IMR-90 (cell line): ENCODE measurements around the gene EIF4B. TPM values are rescaled to one million over a fixed set of nuclear protein-coding genes. Genes with fewer than 3 reads are reported as not detected.

Experiments used
- ATAC-seq: fragments of 200-7000 bp; cut with Tn5 transposase; 2 replicates; pipeline ENCODE4 v1.9.1; 2020; ENCODE audit warnings: low read depth, mild to moderate bottlenecking, moderate library complexity
- BruUV-seq: library from RNA; stranded (reverse); fragments of 400-500 nt; replicated peaks from 2 replicates; lab custom pipeline; 2021; lab: Mats Ljungman, UMichigan
- CTCF ChIA-PET: fragments of 300-600 bp; formaldehyde crosslinking; extraction: SDS; loops from one replicate; lab custom pipeline; 2021; ENCODE audit warnings: antibody characterized with exemption; lab: Yijun Ruan, JAX
- POLR2A ChIA-PET: fragments of 300-600 bp; sonication (Branson Sonifier 250); formaldehyde crosslinking; loops from one replicate; lab custom pipeline; 2022; ENCODE audit warnings: antibody characterized with exemption; ENCODE audit not compliant: unreplicated experiment; lab: Charles Lee
- DNase-seq: peaks from one replicate; pipeline ENCODE4 v3.0.0; 2013
- H2AFZ ChIP-seq: replicated peaks from 2 replicates; pipeline ENCODE3; 2013; ENCODE audit warnings: low read length, mild to moderate bottlenecking; ENCODE audit not compliant: poor library complexity
- H2AK5ac ChIP-seq: 2 replicates; pipeline ENCODE4 v1.6.1; 2013; ENCODE audit warnings: low read depth, low read length, inconsistent platforms
- H2AK9ac ChIP-seq: replicated peaks from 2 replicates; pipeline ENCODE3; 2013; ENCODE audit warnings: mild to moderate bottlenecking, low read depth, low read length, moderate library complexity; ENCODE audit not compliant: poor library complexity
- H2BK120ac ChIP-seq: 2 replicates; pipeline ENCODE4 v1.6.1; 2013; ENCODE audit warnings: low read depth, low read length, inconsistent platforms
- H2BK15ac ChIP-seq: 3 replicates; pipeline ENCODE4 v1.6.1; 2013; ENCODE audit warnings: low read depth, low read length, inconsistent platforms
- H2BK20ac ChIP-seq: 2 replicates; pipeline ENCODE4 v1.6.1; 2013; ENCODE audit warnings: low read depth, mild to moderate bottlenecking, inconsistent platforms, low read length, moderate library complexity
- H2BK5ac ChIP-seq: 2 replicates; pipeline ENCODE4 v1.6.1; 2013; ENCODE audit warnings: mild to moderate bottlenecking, low read depth, low read length, inconsistent platforms; ENCODE audit not compliant: poor library complexity, severe bottlenecking
- H3K14ac ChIP-seq: replicated peaks from 2 replicates; pipeline ENCODE4 v1.6.1; 2013; ENCODE audit warnings: low read depth, low read length, inconsistent platforms
- H3K18ac ChIP-seq: 2 replicates; pipeline ENCODE4 v1.6.1; 2013; ENCODE audit warnings: low read depth, low read length, control low read depth
- H3K23ac ChIP-seq: 2 replicates; pipeline ENCODE4 v1.6.1; 2013; ENCODE audit warnings: low read depth, low read length, inconsistent platforms
- H3K27ac ChIP-seq: 2 replicates; pipeline ENCODE4 v1.5.1; 2013; ENCODE audit warnings: mild to moderate bottlenecking, control low read depth, low read length; ENCODE audit not compliant: insufficient read depth
- H3K27me3 ChIP-seq: 2 replicates; pipeline ENCODE4 v1.6.1; 2013; ENCODE audit warnings: low read length; ENCODE audit not compliant: control insufficient read depth, insufficient read depth
- H3K36me3 ChIP-seq: 2 replicates; pipeline ENCODE4 v1.6.1; 2013; ENCODE audit warnings: low read length, mixed read lengths; ENCODE audit not compliant: control insufficient read depth, insufficient read depth
- H3K4ac ChIP-seq: 2 replicates; pipeline ENCODE4 v1.6.1; 2013; ENCODE audit warnings: low read depth, low read length, inconsistent platforms
- H3K4me1 ChIP-seq: 2 replicates; pipeline ENCODE4 v1.6.1; 2013; ENCODE audit warnings: low read length, mixed read lengths; ENCODE audit not compliant: control insufficient read depth, insufficient read depth
- H3K4me2 ChIP-seq: 2 replicates; pipeline ENCODE4 v1.6.1; 2013; ENCODE audit warnings: low read depth, mild to moderate bottlenecking, control low read depth, low read length, moderate library complexity
- H3K4me3 ChIP-seq: 2 replicates; pipeline ENCODE4 v1.5.1; 2013; ENCODE audit warnings: low read depth, mild to moderate bottlenecking, control low read depth, low read length, moderate library complexity; ENCODE audit not compliant: insufficient read depth
- H3K56ac ChIP-seq: 2 replicates; pipeline ENCODE4 v1.6.1; 2013; ENCODE audit warnings: low read length, inconsistent platforms; ENCODE audit not compliant: insufficient read depth; ENCODE audit errors: extremely low read depth
- H3K79me1 ChIP-seq, 2 experiments: 2 replicates each; pipeline ENCODE4 v1.6.1; 2013; ENCODE audit warnings: low read length in 2 of 2, inconsistent platforms in 1 of 2, low read depth in 1 of 2
- H3K9ac ChIP-seq: 2 replicates; pipeline ENCODE4 v1.6.1; 2013; ENCODE audit warnings: low read depth, low read length, control low read depth
- H3K9me1 ChIP-seq: 2 replicates; pipeline ENCODE4 v1.6.1; 2013; ENCODE audit warnings: low read length, inconsistent platforms; ENCODE audit not compliant: insufficient read depth
- H3K9me3 ChIP-seq: 2 replicates; pipeline ENCODE4 v1.6.1; 2013; ENCODE audit warnings: low read length; ENCODE audit not compliant: control insufficient read depth, insufficient read depth
- H4K20me1 ChIP-seq: 2 replicates; pipeline ENCODE4 v1.6.1; 2013; ENCODE audit warnings: low read length, inconsistent platforms; ENCODE audit not compliant: insufficient read depth
- H4K5ac ChIP-seq: 2 replicates; pipeline ENCODE4 v1.6.1; 2013; ENCODE audit warnings: mild to moderate bottlenecking, low read depth, low read length, control low read depth
- H4K8ac ChIP-seq, 2 experiments: 2 replicates each; pipeline ENCODE4 v1.6.1; 2013; ENCODE audit warnings: low read depth in 2 of 2, low read length in 2 of 2, control low read depth in 1 of 2, inconsistent platforms in 1 of 2
- H4K91ac ChIP-seq: 2 replicates; pipeline ENCODE4 v1.6.1; 2013; ENCODE audit warnings: low read depth, low read length, inconsistent platforms; ENCODE audit not compliant: insufficient read depth
- BHLHE40 ChIP-seq: fragments of 150-350 bp; IDR thresholded peaks from 2 replicates; pipeline ENCODE4 v1.6.1; 2016; ENCODE audit warnings: mild to moderate bottlenecking, low read depth, low read length
- CEBPB ChIP-seq: IDR thresholded peaks from 2 replicates; pipeline ENCODE4 v1.6.1; 2012; ENCODE audit warnings: low read depth, low read length, improper control_type of control experiment
- CHD1 ChIP-seq: IDR thresholded peaks from 2 replicates; pipeline ENCODE4 v1.6.1; 2012; ENCODE audit warnings: low read depth, low read length, improper control_type of control experiment
- FOS ChIP-seq: fragments of 150-350 bp; IDR thresholded peaks from 2 replicates; pipeline ENCODE4 v1.6.1; 2016; ENCODE audit warnings: low read depth, low read length
- MAFK ChIP-seq: IDR thresholded peaks from 2 replicates; pipeline ENCODE4 v1.6.1; 2012; ENCODE audit warnings: low read depth, low read length, improper control_type of control experiment
- MXI1 ChIP-seq: IDR thresholded peaks from 2 replicates; pipeline ENCODE4 v1.6.1; 2012; ENCODE audit warnings: low read depth, mild to moderate bottlenecking, low read length, moderate library complexity, borderline replicate concordance
- NFE2L2 ChIP-seq: fragments of 150-350 bp; IDR thresholded peaks from 2 replicates; pipeline ENCODE4 v1.6.1; 2016; ENCODE audit warnings: low read depth, mild to moderate bottlenecking, low read length
- POLR2A ChIP-seq: IDR thresholded peaks from 2 replicates; pipeline ENCODE4 v1.6.1; 2012; ENCODE audit warnings: mild to moderate bottlenecking, low read depth, low read length
- RAD21 ChIP-seq: IDR thresholded peaks from 2 replicates; pipeline ENCODE4 v1.6.1; 2012; ENCODE audit warnings: low read length, improper control_type of control experiment
- RCOR1 ChIP-seq: IDR thresholded peaks from 2 replicates; pipeline ENCODE4 v1.6.1; 2012; ENCODE audit warnings: mild to moderate bottlenecking, low read length, improper control_type of control experiment; ENCODE audit not compliant: insufficient replicate concordance
- RFX5 ChIP-seq: IDR thresholded peaks from 2 replicates; pipeline ENCODE4 v1.8.0; 2012; ENCODE audit warnings: low read depth, mild to moderate bottlenecking, low read length, moderate library complexity
- SMC3 ChIP-seq: fragments of 150-350 bp; IDR thresholded peaks from 2 replicates; pipeline ENCODE4 v1.6.1; 2016; ENCODE audit warnings: low read depth, mild to moderate bottlenecking, antibody characterized with exemption, low read length, moderate library complexity
- WGBS, 2 experiments: methylation state at CpG; one replicate each; pipeline versions ENCODE4 v1.1.5 to v1.1.7; 2013; ENCODE audit warnings: missing lambda C conversion rate in 2 of 2; ENCODE audit not compliant: insufficient read length in 1 of 2; ENCODE audit errors: extremely low coverage in 2 of 2; 5-methylcytosine and 5-hydroxymethylcytosine counted together
- dilution Hi-C: fragments of 300-500 bp; cut with HindIII; formaldehyde crosslinking; loops from one replicate; pipeline ENCODE4 v1.14.3; 2018; ENCODE audit warnings: low sequenced_read_pairs; ENCODE audit not compliant: unreplicated experiment
- in situ Hi-C: fragments of 300-500 bp; cut with MboI; formaldehyde crosslinking; loops from 3 replicates; pipeline ENCODE4 v1.14.3; 2019; ENCODE audit warnings: low sequenced_read_pairs, inconsistent platforms, mixed read lengths
- intact Hi-C: fragments of 100-400 bp; cut with micrococcal nuclease; formaldehyde crosslinking; loops from 2 replicates; pipeline ENCODE4 v1.10.0; 2022
- polyA plus RNA-seq, 3 experiments: library from polyadenylated mRNA; depleted of rRNA; stranded (reverse); fragments of >200 nt; gene quantifications; 2 replicates each; pipeline ENCODE4 v1.2.3, GENCODE V29; 2012; ENCODE audit warnings: low replicate concordance in 1 of 3
- total RNA-seq: library from RNA; depleted of rRNA; stranded (reverse); fragments of >200 nt; gene quantifications from 2 replicates; pipeline ENCODE4 v1.2.3, GENCODE V29; 2012
- TF ChIP-seq, protein P1 (sequence below): conservative IDR thresholded peaks from 2 replicates; pipeline ENCODE4 v1.5.1; 2012; ENCODE audit warnings: mild to moderate bottlenecking, low read depth, low read length, improper control_type of control experiment
- TF ChIP-seq, protein P2 (sequence below): fragments of 150-350 bp; IDR thresholded peaks from 2 replicates; pipeline ENCODE4 v1.6.1; 2017; ENCODE audit warnings: mild to moderate bottlenecking, antibody characterized with exemption, low read length, low read depth
- TF ChIP-seq, protein P3 (sequence below): fragments of 150-350 bp; IDR thresholded peaks from 2 replicates; pipeline ENCODE4 v1.6.1; 2016; ENCODE audit warnings: low read depth, mild to moderate bottlenecking, low read length, moderate library complexity, borderline replicate concordance

EIF4B gene
- total and polyA plus RNA-seq, 2 of the 4 experiments (the other 2 are of a cell fraction), result 313 to 671 TPM

DNA sequence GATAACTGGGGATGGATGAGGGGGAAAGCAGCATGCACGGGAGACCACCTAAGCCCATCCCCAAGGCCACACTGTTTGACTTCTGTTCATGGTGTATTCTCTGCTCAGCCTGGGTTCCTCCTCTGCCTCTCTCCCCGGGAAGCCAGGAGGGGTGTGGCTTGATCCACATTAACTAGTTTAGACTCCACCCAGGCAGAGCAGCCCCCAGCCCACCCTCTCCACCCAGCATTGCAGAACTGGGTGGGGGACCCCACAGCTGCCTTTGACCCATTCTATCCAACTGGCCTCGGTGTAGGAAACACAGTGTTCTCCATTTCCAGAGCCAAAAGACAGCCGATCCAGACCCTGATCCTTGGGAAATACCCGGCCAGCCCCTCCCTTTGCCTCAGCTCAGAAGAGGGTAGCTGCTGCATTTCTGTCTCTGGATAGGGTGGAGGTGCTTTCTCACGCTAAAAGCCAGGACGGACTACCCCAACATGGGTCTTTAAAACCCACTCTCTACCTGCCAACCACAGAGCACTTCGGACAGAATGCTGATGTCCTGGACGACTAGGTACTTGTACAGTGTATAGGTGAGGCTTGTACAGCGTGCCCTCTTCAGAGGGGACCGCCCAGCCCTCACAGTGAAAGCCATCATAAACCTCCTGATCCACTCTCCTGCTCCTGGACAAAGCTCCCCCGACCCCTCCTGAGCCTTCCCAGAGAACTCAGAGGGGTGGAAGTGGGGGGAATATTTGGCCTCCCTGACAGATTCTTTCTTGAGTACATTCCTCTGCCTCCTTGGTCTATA is 63.6 kb downstream of the EIF4B start:
- no peak overlapping the region for H2AK5ac ChIP-seq
- dilution Hi-C loops (no loop called here), intact Hi-C loops (no loop called here), in situ Hi-C loops (loop anchor here (5.0 kb wide), 1 partner anchor 117 kb away; no protein-coding TSS in a partner anchor)
- no peak for TF ChIP-seq RCOR1
- TF ChIP-seq BHLHE40, result no peak
- no peak for TF ChIP-seq RFX5
- TF ChIP-seq, protein P1, sequence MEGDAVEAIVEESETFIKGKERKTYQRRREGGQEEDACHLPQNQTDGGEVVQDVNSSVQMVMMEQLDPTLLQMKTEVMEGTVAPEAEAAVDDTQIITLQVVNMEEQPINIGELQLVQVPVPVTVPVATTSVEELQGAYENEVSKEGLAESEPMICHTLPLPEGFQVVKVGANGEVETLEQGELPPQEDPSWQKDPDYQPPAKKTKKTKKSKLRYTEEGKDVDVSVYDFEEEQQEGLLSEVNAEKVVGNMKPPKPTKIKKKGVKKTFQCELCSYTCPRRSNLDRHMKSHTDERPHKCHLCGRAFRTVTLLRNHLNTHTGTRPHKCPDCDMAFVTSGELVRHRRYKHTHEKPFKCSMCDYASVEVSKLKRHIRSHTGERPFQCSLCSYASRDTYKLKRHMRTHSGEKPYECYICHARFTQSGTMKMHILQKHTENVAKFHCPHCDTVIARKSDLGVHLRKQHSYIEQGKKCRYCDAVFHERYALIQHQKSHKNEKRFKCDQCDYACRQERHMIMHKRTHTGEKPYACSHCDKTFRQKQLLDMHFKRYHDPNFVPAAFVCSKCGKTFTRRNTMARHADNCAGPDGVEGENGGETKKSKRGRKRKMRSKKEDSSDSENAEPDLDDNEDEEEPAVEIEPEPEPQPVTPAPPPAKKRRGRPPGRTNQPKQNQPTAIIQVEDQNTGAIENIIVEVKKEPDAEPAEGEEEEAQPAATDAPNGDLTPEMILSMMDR, result no peak
- TF ChIP-seq, protein P2, sequence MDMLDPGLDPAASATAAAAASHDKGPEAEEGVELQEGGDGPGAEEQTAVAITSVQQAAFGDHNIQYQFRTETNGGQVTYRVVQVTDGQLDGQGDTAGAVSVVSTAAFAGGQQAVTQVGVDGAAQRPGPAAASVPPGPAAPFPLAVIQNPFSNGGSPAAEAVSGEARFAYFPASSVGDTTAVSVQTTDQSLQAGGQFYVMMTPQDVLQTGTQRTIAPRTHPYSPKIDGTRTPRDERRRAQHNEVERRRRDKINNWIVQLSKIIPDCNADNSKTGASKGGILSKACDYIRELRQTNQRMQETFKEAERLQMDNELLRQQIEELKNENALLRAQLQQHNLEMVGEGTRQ, result no peak
- no peak for TF ChIP-seq POLR2A
- no peak for TF ChIP-seq MXI1
- no peak for TF ChIP-seq MAFK
- TF ChIP-seq CHD1, result no peak
- TF ChIP-seq, protein P3, sequence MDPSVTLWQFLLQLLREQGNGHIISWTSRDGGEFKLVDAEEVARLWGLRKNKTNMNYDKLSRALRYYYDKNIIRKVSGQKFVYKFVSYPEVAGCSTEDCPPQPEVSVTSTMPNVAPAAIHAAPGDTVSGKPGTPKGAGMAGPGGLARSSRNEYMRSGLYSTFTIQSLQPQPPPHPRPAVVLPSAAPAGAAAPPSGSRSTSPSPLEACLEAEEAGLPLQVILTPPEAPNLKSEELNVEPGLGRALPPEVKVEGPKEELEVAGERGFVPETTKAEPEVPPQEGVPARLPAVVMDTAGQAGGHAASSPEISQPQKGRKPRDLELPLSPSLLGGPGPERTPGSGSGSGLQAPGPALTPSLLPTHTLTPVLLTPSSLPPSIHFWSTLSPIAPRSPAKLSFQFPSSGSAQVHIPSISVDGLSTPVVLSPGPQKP, result no peak
- TF ChIP-seq NFE2L2, result no peak
- no peak for TF ChIP-seq FOS
- no peak for TF ChIP-seq SMC3
- TF ChIP-seq CEBPB, result no peak
- TF ChIP-seq RAD21, result no peak
- peaks cover 31% of the 10 kb centered on the region for H3K4me1 ChIP-seq
- no peak overlapping the region for H3K23ac ChIP-seq
- H3K27ac ChIP-seq, result no peak overlapping the region
- no peak overlapping the region for H3K18ac ChIP-seq
- no peak overlapping the region for H2AFZ ChIP-seq
- peaks cover 15% of the 10 kb centered on the region for H3K9me1 ChIP-seq
- no peak overlapping the region for H4K5ac ChIP-seq
- 0 out of 3 replicates have a peak overlapping the region, but pooled peaks have one; percentile 49 for H2BK15ac ChIP-seq
- H3K9ac ChIP-seq, result no peak overlapping the region
- peaks cover 30% of the 10 kb centered on the region for H3K36me3 ChIP-seq
- no peaks in the 10 kb centered on the region for H3K27me3 ChIP-seq
- no peaks in the 10 kb centered on the region; the same call in 1 of the 2 replicates for H4K20me1 ChIP-seq
- H2BK5ac ChIP-seq, result no peak overlapping the region
- CTCF ChIA-PET, result no interaction called here
- H4K8ac ChIP-seq, result no peak overlapping the region
- H3K14ac ChIP-seq, result no peak overlapping the region
- H3K79me1 ChIP-seq, result peaks cover 16 to 65% of the 10 kb centered on the region in 2 experiments; a peak in 3 of 4 replicates
- no peak overlapping the region for H3K4me2 ChIP-seq
- no peak overlapping the region for H2BK120ac ChIP-seq
- no peaks in the 10 kb centered on the region for H3K9me3 ChIP-seq
- ATAC-seq, result no peak
- no peak overlapping the region for H3K4me3 ChIP-seq
- BruUV-seq, result no TSS peak
- H2AK9ac ChIP-seq, result no peak overlapping the region
- H4K91ac ChIP-seq, result no peak overlapping the region
- H2BK20ac ChIP-seq, result no peak overlapping the region
- no peak overlapping the region for H3K4ac ChIP-seq
- POLR2A ChIA-PET, result no interaction called here
- no peak for DNase-seq
- 29% methylated on average over 1 of the region's 12 CpGs; no CpG with 5 or more reads in 1 of the 2 experiments for WGBS, 2 experiments
- no peak overlapping the region for H3K56ac ChIP-seq
